GM20431 (cell line): Measurements from ENCODE around the gene ZC3H18.

Experiments
- in situ Hi-C: fragments of 300-500 bp; cut with MseI, MboI; formaldehyde crosslinking; loops from one replicate; pipeline ENCODE4 v1.15.0; 2020; ENCODE audit warnings: low sequenced_read_pairs; ENCODE audit not compliant: unreplicated experiment

Gene ZC3H18

GRCh38 chr16:88532434-88533241 is 37.6 kb upstream of the ZC3H18 start:
- in situ Hi-C loops, result no loop called here

GRCh38 chr16:88533381-88533917 is 36.8 kb upstream of the ZC3H18 start:
- in situ Hi-C loops, result no loop called here

GRCh38 chr16:88533932-88534637 is 36.1 kb upstream of the ZC3H18 start:
- in situ Hi-C loops, result no loop called here

- in situ Hi-C loops, result no loop called here
Measured at GRCh38 chr16:88534638-88535190, 35.5 kb upstream of the ZC3H18 start.

- in situ Hi-C loops, result no loop called here
Measured at GRCh38 chr16:88535191-88535856, 34.9 kb upstream of the ZC3H18 start.

GRCh38 chr16:88535857-88536222 is 34.4 kb upstream of the ZC3H18 start:
- in situ Hi-C loops, result no loop called here

- in situ Hi-C loops, result no loop called here
Measured at GRCh38 chr16:88536510-88536909, 33.7 kb upstream of the ZC3H18 start.

GRCh38 chr16:88536971-88537751 is 33.0 kb upstream of the ZC3H18 start:
- in situ Hi-C loops, result no loop called here

- in situ Hi-C loops, result no loop called here
Measured at GRCh38 chr16:88537859-88538258, 32.3 kb upstream of the ZC3H18 start.

GRCh38 chr16:88538366-88539060 is 31.7 kb upstream of the ZC3H18 start:
- in situ Hi-C loops, result no loop called here

GRCh38 chr16:88539261-88539651 is 30.9 kb upstream of the ZC3H18 start:
- in situ Hi-C loops, result no loop called here

GRCh38 chr16:88539652-88540345 is 30.4 kb upstream of the ZC3H18 start:
- in situ Hi-C loops, result no loop called here

GRCh38 chr16:88540346-88540977 is 29.7 kb upstream of the ZC3H18 start:
- in situ Hi-C loops, result no loop called here

GRCh38 chr16:88541831-88542616 is 28.2 kb upstream of the ZC3H18 start:
- in situ Hi-C loops, result no loop called here

GRCh38 chr16:88543230-88543813 is 26.9 kb upstream of the ZC3H18 start:
- in situ Hi-C loops, result no loop called here

GRCh38 chr16:88545781-88546180 is 24.4 kb upstream of the ZC3H18 start:
- in situ Hi-C loops, result no loop called here
